Liver (tissue), 9 donors: Measurements from ENCODE around the gene RPS14. TPM values are rescaled to one million over a fixed set of nuclear protein-coding genes. Genes with fewer than 3 reads are reported as not detected.

ENCODE experiments used
- DNase-seq: peaks from one replicate; pipeline ENCODE4 v3.0.0-alpha.2; 2017; ENCODE audit warnings: low spot score
- H3K27ac ChIP-seq, 2 donors: one replicate each; pipeline ENCODE4 v1.7.0; 2013; ENCODE audit warnings: inconsistent platforms in 2 of 2, low read length in 2 of 2, control low read depth in 1 of 2, low read depth in 1 of 2, mild to moderate bottlenecking in 1 of 2
- H3K27me3 ChIP-seq, 4 donors: one replicate each; pipeline versions ENCODE4 v1.6.1 to v1.7.0; 2013; ENCODE audit warnings: low read length in 3 of 4, inconsistent platforms in 1 of 4, mild to moderate bottlenecking in 1 of 4, moderate library complexity in 1 of 4; ENCODE audit not compliant: control insufficient read depth in 4 of 4, insufficient read depth in 4 of 4
- H3K36me3 ChIP-seq, 4 donors: one replicate each; pipeline versions ENCODE4 v1.6.1 to v1.7.0; 2013; ENCODE audit warnings: low read length in 3 of 4, mild to moderate bottlenecking in 3 of 4, low read depth in 1 of 4, moderate library complexity in 1 of 4; ENCODE audit not compliant: control insufficient read depth in 4 of 4, insufficient read depth in 3 of 4
- H3K4me1 ChIP-seq, 4 donors: one replicate each; pipeline versions ENCODE4 v1.6.1 to v1.7.0; 2013; ENCODE audit warnings: low read length in 3 of 4, mild to moderate bottlenecking in 3 of 4, moderate library complexity in 1 of 4; ENCODE audit not compliant: control insufficient read depth in 4 of 4, insufficient read depth in 4 of 4
- H3K4me3 ChIP-seq, 3 donors: one replicate each; pipeline versions ENCODE4 v1.6.1 to v1.7.0; 2013; ENCODE audit warnings: low read length in 3 of 3, control low read depth in 1 of 3, low read depth in 1 of 3, mild to moderate bottlenecking in 1 of 3
- H3K9ac ChIP-seq, 2 donors: one replicate each; pipeline ENCODE4 v1.7.0; 2013; ENCODE audit warnings: low read length in 2 of 2, mild to moderate bottlenecking in 2 of 2, moderate library complexity in 2 of 2, control low read depth in 1 of 2, low read depth in 1 of 2
- H3K9me3 ChIP-seq, 4 donors: one replicate each; pipeline versions ENCODE4 v1.6.1 to v1.7.0; 2013; ENCODE audit warnings: low read length in 3 of 4; ENCODE audit not compliant: control insufficient read depth in 4 of 4
- GABPA ChIP-seq, 2 donors: IDR thresholded peaks in 1 of 2; conservative IDR thresholded peaks in 1 of 2; 2 replicates each; pipeline ENCODE4 v1.6.1; 2016; ENCODE audit warnings: antibody characterized with exemption in 2 of 2, mild to moderate bottlenecking in 1 of 2, moderate library complexity in 1 of 2
- HNF4A ChIP-seq, 2 donors: conservative IDR thresholded peaks; 2 replicates each; pipeline ENCODE4 v1.6.1; 2016; ENCODE audit warnings: antibody characterized with exemption in 2 of 2, mild to moderate bottlenecking in 2 of 2
- HNF4G ChIP-seq: IDR thresholded peaks from 2 replicates; pipeline ENCODE4 v1.6.1; 2016; ENCODE audit warnings: antibody characterized with exemption
- JUND ChIP-seq, 2 donors: IDR thresholded peaks; 2 replicates each; pipeline ENCODE4 v1.6.1; 2016; ENCODE audit warnings: antibody characterized with exemption in 2 of 2
- MAX ChIP-seq: IDR thresholded peaks from 2 replicates; pipeline ENCODE4 v1.6.1; 2016; ENCODE audit warnings: antibody characterized with exemption
- RAD21 ChIP-seq, 2 donors: IDR thresholded peaks; 2 replicates each; pipeline ENCODE4 v1.6.1; 2016; ENCODE audit warnings: antibody characterized with exemption in 2 of 2, mild to moderate bottlenecking in 2 of 2
- RXRA ChIP-seq, 2 donors: IDR thresholded peaks; 2 replicates each; pipeline ENCODE4 v1.6.1; 2017 to 2018; ENCODE audit warnings: antibody characterized with exemption in 2 of 2, mild to moderate bottlenecking in 1 of 2
- SP1 ChIP-seq: IDR thresholded peaks from 2 replicates; pipeline ENCODE4 v1.6.1; 2018; ENCODE audit warnings: antibody characterized with exemption, mild to moderate bottlenecking
- TAF1 ChIP-seq: conservative IDR thresholded peaks from 2 replicates; pipeline ENCODE4 v1.6.1; 2016; ENCODE audit warnings: antibody characterized with exemption, mild to moderate bottlenecking
- YY1 ChIP-seq: IDR thresholded peaks from 2 replicates; pipeline ENCODE4 v1.6.1; 2016; ENCODE audit warnings: antibody characterized with exemption, mild to moderate bottlenecking
- ZBTB33 ChIP-seq: IDR thresholded peaks from 2 replicates; pipeline ENCODE4 v1.6.1; 2016; ENCODE audit warnings: antibody characterized with exemption
- WGBS: extraction: QIAGEN DNeasy Blood & Tissue Kit; methylation state at CpG from one replicate; pipeline ENCODE4 v1.1.7; 2013; 5-methylcytosine and 5-hydroxymethylcytosine counted together
- polyA plus RNA-seq, 2 donors: library from polyadenylated mRNA; stranded (reverse) in 1 of 2; unstranded in 1 of 2; fragments of 200-250 nt in 1 of 2; fragments of >200 nt in 1 of 2; fragmentation: Nextera tagmentation in 1 of 2; extraction: Ambion mirVana in 1 of 2; gene quantifications; one replicate each; pipeline versions ENCODE4 v1.2.1 to v1.2.3, GENCODE V29; 2013 to 2015
- total RNA-seq, 2 donors: library from RNA; depleted of rRNA; stranded (reverse); fragments of >200 nt; gene quantifications; one replicate each; pipeline ENCODE4 v1.2.3, GENCODE V29; 2014
- TF ChIP-seq, protein P1 (sequence below): IDR thresholded peaks from 2 replicates; pipeline ENCODE4 v1.6.1; 2016; ENCODE audit warnings: antibody characterized with exemption, mild to moderate bottlenecking
- donor health status: healthy.
- donor health status: healthy.
- donor health status: healthy.
- donor health status: healthy.
- donor health status: healthy.

The RPS14 gene
- total and polyA plus RNA-seq, 4 donors: 609 to 956 (median 885) TPM

DNA sequence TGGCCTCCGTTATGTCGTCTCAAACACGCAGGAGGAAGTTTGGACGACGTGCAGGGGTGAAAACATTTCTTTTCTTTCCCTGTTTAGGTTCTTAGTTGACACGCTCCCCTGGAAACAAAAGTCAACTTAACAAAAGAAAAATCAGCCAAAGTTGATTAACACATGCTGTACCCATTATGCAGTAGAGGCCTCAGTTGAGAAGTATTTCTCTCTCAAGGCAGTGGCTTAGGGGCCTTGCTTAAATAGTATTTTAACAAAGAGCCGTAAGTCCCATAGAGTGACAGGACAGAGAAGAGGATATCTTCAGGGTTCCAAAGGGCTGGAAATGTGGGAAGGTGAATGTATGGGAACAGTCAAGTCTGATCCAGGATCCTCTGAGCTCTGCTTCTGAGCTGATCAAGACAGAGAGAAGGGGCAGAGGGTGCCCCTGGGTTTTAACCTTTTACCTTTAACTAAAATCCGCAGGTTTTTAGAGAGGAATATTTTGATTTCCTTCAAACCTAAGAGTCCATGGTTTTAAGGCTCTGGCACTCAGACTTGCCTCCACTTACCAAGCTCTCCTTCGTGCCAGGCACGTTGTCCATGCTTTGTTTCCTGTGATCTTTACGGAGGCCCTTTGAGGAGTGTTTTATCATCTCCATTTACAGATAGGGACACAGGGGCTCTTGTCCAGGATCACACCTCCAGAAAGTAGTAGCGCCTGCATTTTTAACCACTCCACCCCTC is 36.2 kb downstream of the RPS14 start (continued):
- TF ChIP-seq MAX (no peak), TAF1 (no peak), GABPA (IDR thresholded peaks at IDR 0.05 in 1 of 2, conservative IDR thresholded peaks at IDR 0.05 in 1 of 2) (no peak), HNF4G (no peak), YY1 (no peak), RXRA (IDR thresholded peaks at IDR 0.05) (no peak)
- TF ChIP-seq, protein P1, sequence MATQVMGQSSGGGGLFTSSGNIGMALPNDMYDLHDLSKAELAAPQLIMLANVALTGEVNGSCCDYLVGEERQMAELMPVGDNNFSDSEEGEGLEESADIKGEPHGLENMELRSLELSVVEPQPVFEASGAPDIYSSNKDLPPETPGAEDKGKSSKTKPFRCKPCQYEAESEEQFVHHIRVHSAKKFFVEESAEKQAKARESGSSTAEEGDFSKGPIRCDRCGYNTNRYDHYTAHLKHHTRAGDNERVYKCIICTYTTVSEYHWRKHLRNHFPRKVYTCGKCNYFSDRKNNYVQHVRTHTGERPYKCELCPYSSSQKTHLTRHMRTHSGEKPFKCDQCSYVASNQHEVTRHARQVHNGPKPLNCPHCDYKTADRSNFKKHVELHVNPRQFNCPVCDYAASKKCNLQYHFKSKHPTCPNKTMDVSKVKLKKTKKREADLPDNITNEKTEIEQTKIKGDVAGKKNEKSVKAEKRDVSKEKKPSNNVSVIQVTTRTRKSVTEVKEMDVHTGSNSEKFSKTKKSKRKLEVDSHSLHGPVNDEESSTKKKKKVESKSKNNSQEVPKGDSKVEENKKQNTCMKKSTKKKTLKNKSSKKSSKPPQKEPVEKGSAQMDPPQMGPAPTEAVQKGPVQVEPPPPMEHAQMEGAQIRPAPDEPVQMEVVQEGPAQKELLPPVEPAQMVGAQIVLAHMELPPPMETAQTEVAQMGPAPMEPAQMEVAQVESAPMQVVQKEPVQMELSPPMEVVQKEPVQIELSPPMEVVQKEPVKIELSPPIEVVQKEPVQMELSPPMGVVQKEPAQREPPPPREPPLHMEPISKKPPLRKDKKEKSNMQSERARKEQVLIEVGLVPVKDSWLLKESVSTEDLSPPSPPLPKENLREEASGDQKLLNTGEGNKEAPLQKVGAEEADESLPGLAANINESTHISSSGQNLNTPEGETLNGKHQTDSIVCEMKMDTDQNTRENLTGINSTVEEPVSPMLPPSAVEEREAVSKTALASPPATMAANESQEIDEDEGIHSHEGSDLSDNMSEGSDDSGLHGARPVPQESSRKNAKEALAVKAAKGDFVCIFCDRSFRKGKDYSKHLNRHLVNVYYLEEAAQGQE: no peak

- H3K36me3 ChIP-seq: no peaks in the 10 kb centered on the region
- 22% methylated on average over 20 of the region's 20 CpGs for WGBS
- no peaks in the 10 kb centered on the region for H3K9me3 ChIP-seq
- H3K27me3 ChIP-seq: no peaks in the 10 kb centered on the region
- peaks cover 0 to 26% (median 15%) of the 10 kb centered on the region in 4 donors for H3K4me1 ChIP-seq
- H3K4me3 ChIP-seq: peak within 1 kb of the TSS; percentile 44 to 55 (median 51)
- TF ChIP-seq YY1: peak; percentile 48
- no peak for TF ChIP-seq JUND (IDR thresholded peaks at IDR 0.05)
- peak in 1 of 2 donors; percentile 11 for TF ChIP-seq GABPA (IDR thresholded peaks at IDR 0.05 in 1 of 2, conservative IDR thresholded peaks at IDR 0.05 in 1 of 2)
- TF ChIP-seq, protein P1: peak; percentile 71
- no peak for TF ChIP-seq MAX
- TF ChIP-seq RAD21 (IDR thresholded peaks at IDR 0.05): peak in 1 of 2 donors; percentile 4
- TF ChIP-seq SP1: peak; percentile 70
- peak in 1 of 2 donors; percentile 3 for TF ChIP-seq HNF4A (conservative IDR thresholded peaks at IDR 0.05)
- peak; percentile 77 for TF ChIP-seq TAF1
- no peak for TF ChIP-seq ZBTB33
- peak within 1 kb of the TSS; percentile 84 to 88 for H3K27ac ChIP-seq
- H3K9ac ChIP-seq: peak within 1 kb of the TSS; percentile 82 to 90
- DNase-seq: peak; percentile 61
These were observed 37.0 kb downstream of the RPS14 start, which contains the start of gene CD74 for GRCh38 chr5:150412319-150413175. CD74 (minus strand) TSS chr5:150412910; CDS start chr5:150412749, 161 bp downstream.
